ENCODE data around the gene SUPV3L1.

- TF ChIP-seq TARDBP (IDR thresholded peaks at IDR 0.05) = no peak
- no peak for TF ChIP-seq SP1 (IDR thresholded peaks at IDR 0.05)
Observed at GRCh38 chr10:69160809-69161241, 19.2 kb upstream of the SUPV3L1 start.
